Thyroid gland (tissue), 4 donors: ENCODE data around the gene PALLD. TPM values are rescaled to one million over a fixed set of nuclear protein-coding genes. Genes with fewer than 3 reads are reported as not detected.

Source experiments
- DNase-seq, 2 donors: peaks; one replicate each; pipeline ENCODE4 v3.0.0-alpha.2; 2019
- H3K27ac ChIP-seq, 3 donors: fragments of 200-600 bp; sonication (generic); 1 replicate in 2 of 3; 2 replicates in 1 of 3; pipeline ENCODE4 v1.5.1; 2016 to 2019; ENCODE audit warnings: mild to moderate bottlenecking in 1 of 3, moderate library complexity in 1 of 3
- H3K27me3 ChIP-seq: fragments of 200-600 bp; sonication (generic); one replicate; pipeline ENCODE4 v1.5.1; 2019
- H3K36me3 ChIP-seq, 2 donors: fragments of 200-600 bp; sonication (generic); one replicate each; pipeline ENCODE4 v1.5.1; 2016 to 2019
- H3K4me1 ChIP-seq, 2 donors: fragments of 200-600 bp; sonication (generic); one replicate each; pipeline ENCODE4 v1.5.1; 2017 to 2019
- H3K4me3 ChIP-seq, 3 donors: fragments of 200-600 bp; sonication (generic); replicated peaks in 1 of 3; 1 replicate in 2 of 3; 2 replicates in 1 of 3; pipeline ENCODE4 v1.5.1; 2016; ENCODE audit warnings: mild to moderate bottlenecking in 1 of 3
- H3K9me3 ChIP-seq: fragments of 200-600 bp; sonication (generic); one replicate; pipeline ENCODE4 v1.5.1; 2017
- CTCF ChIP-seq, 6 experiments: fragments of 200-600 bp in 3 of 6; fragments of 450-650 bp in 3 of 6; sonication (generic) in 3 of 6; IDR thresholded peaks; one replicate each; pipeline ENCODE4 v1.5.1; 2016 to 2019; ENCODE audit warnings: antibody characterized with exemption in 6 of 6, mild to moderate bottlenecking in 2 of 6, inconsistent platforms in 1 of 6, moderate library complexity in 1 of 6
- POLR2A ChIP-seq, 2 donors: fragments of 450-650 bp; IDR thresholded peaks; one replicate each; pipeline ENCODE4 v1.6.1; 2017; ENCODE audit warnings: antibody characterized with exemption in 2 of 2, mild to moderate bottlenecking in 2 of 2, moderate library complexity in 1 of 2
- WGBS, 2 donors: methylation state at CpG; one replicate each; pipeline ENCODE4 v1.1.5; 2017; 5-methylcytosine and 5-hydroxymethylcytosine counted together
- intact Hi-C: fragments of 100-400 bp; cut with DNase I; formaldehyde crosslinking; loops from one replicate; pipeline ENCODE4 v1.15.1; 2023
- total RNA-seq, 4 donors: library from RNA; depleted of rRNA; stranded (reverse); fragments of >200 nt; gene quantifications; one replicate each; pipeline ENCODE4 v1.2.3, GENCODE V29; 2016

The PALLD gene
- total RNA-seq, 4 donors from 2014 or later: 152 to 311 (median 226) TPM

GRCh38 chr4:168892475-168892874 is 395.6 kb downstream of the PALLD start:
- H3K27me3 ChIP-seq: no peaks in the 10 kb centered on the region
- H3K4me3 ChIP-seq: no peak overlapping the region
- no peaks in the 10 kb centered on the region for H3K9me3 ChIP-seq
- H3K4me1 ChIP-seq: no peaks in the 10 kb centered on the region
- no peak for TF ChIP-seq POLR2A (IDR thresholded peaks at IDR 0.05)
- no peak for TF ChIP-seq CTCF (IDR thresholded peaks at IDR 0.05)
- H3K36me3 ChIP-seq: peaks cover 18 to 48% of the 10 kb centered on the region in 2 donors
- intact Hi-C loops: no loop called here
- DNase-seq: no peak
- H3K27ac ChIP-seq: no peak overlapping the region

GRCh38 chr4:168893205-168893604 is 396.4 kb downstream of the PALLD start:
- Histone ChIP-seq H3K9me3 (no peaks in the 10 kb centered on the region), H3K4me1 (no peaks in the 10 kb centered on the region), H3K27ac (peak overlapping the region in 1 of 3 donors; percentile 4), H3K36me3 (peaks cover 18 to 51% of the 10 kb centered on the region in 2 donors), H3K27me3 (no peaks in the 10 kb centered on the region), H3K4me3 (no peak overlapping the region)
- 81 to 85% methylated on average over 2 of the region's 2 CpGs for WGBS, 2 donors
- TF ChIP-seq CTCF (IDR thresholded peaks at IDR 0.05) (no peak), POLR2A (IDR thresholded peaks at IDR 0.05) (no peak)
- no peak for DNase-seq
- intact Hi-C loops: no loop called here

- TF ChIP-seq POLR2A (IDR thresholded peaks at IDR 0.05) (no peak), CTCF (IDR thresholded peaks at IDR 0.05) (no peak)
- peaks cover 18 to 54% of the 10 kb centered on the region in 2 donors for H3K36me3 ChIP-seq
- H3K27me3 ChIP-seq: no peaks in the 10 kb centered on the region
- no peaks in the 10 kb centered on the region for H3K9me3 ChIP-seq
- intact Hi-C loops: no loop called here
- WGBS, 2 donors: 73 to 90% methylated on average over 3 of the region's 3 CpGs
- H3K27ac ChIP-seq: peak overlapping the region in 1 of 3 donors; percentile 4
- H3K4me3 ChIP-seq: no peak overlapping the region
- DNase-seq: no peak
- H3K4me1 ChIP-seq: no peaks in the 10 kb centered on the region
Observed at GRCh38 chr4:168893807-168894206, 397.0 kb downstream of the PALLD start.

- WGBS, 2 donors: 64 to 94% methylated on average over 2 of the region's 2 CpGs
- intact Hi-C loops: no loop called here
Observed at GRCh38 chr4:168900080-168900479, 403.2 kb downstream of the PALLD start.

More at GRCh38 chr4:168900080-168900479, 403.2 kb downstream of the PALLD start:
- Histone ChIP-seq H3K4me3 (no peak overlapping the region), H3K9me3 (no peaks in the 10 kb centered on the region), H3K27ac (no peak overlapping the region), H3K27me3 (no peaks in the 10 kb centered on the region), H3K4me1 (no peaks in the 10 kb centered on the region), H3K36me3 (peaks cover 25 to 41% of the 10 kb centered on the region in 2 donors)
- DNase-seq: peak in 1 of 2 donors; percentile 24
- TF ChIP-seq POLR2A (IDR thresholded peaks at IDR 0.05): no peak
- TF ChIP-seq CTCF (IDR thresholded peaks at IDR 0.05): no peak
